Smooth muscle cell (in vitro differentiated cells): ENCODE measurements around the gene C1GALT1. TPM values are rescaled to one million over a fixed set of nuclear protein-coding genes. Genes with fewer than 3 reads are reported as not detected.

Experiments
- DNase-seq: peaks from one replicate; lab custom pipeline; 2025; ENCODE audit not compliant: unreplicated experiment; lab: John Stamatoyannopoulos, UW
- H2AFZ ChIP-seq: fragments of 200-600 bp; sonication (generic); 2 replicates; pipeline ENCODE4 v1.6.0; 2016; ENCODE audit warnings: antibody characterized with exemption, low read depth, mild to moderate bottlenecking
- H3F3A ChIP-seq: fragments of 200-600 bp; sonication (generic); 2 replicates; pipeline ENCODE4 v1.6.0; 2017; ENCODE audit warnings: antibody characterized with exemption, low read depth
- H3K27ac ChIP-seq: fragments of 200-600 bp; sonication (generic); 2 replicates; pipeline ENCODE4 v1.5.1; 2016; ENCODE audit warnings: low read depth, mild to moderate bottlenecking
- H3K27me3 ChIP-seq: fragments of 200-600 bp; sonication (generic); 2 replicates; pipeline ENCODE4 v1.6.1; 2016; ENCODE audit warnings: low read depth, mild to moderate bottlenecking
- H3K36me3 ChIP-seq: fragments of 200-600 bp; sonication (generic); 2 replicates; pipeline ENCODE4 v1.5.1; 2016; ENCODE audit warnings: low read depth
- H3K4me1 ChIP-seq: fragments of 200-600 bp; sonication (generic); 2 replicates; pipeline ENCODE4 v1.5.1; 2016; ENCODE audit warnings: low read depth
- H3K4me2 ChIP-seq: fragments of 200-600 bp; sonication (generic); 2 replicates; pipeline ENCODE4 v1.6.0; 2016; ENCODE audit warnings: mild to moderate bottlenecking
- H3K4me3 ChIP-seq: fragments of 200-600 bp; sonication (generic); 2 replicates; pipeline ENCODE4 v1.5.1; 2016; ENCODE audit warnings: mild to moderate bottlenecking
- H3K79me2 ChIP-seq: fragments of 200-600 bp; sonication (generic); 2 replicates; pipeline ENCODE4 v1.6.0; 2016; ENCODE audit warnings: low read depth, mild to moderate bottlenecking
- H3K9ac ChIP-seq: fragments of 200-600 bp; sonication (generic); 2 replicates; pipeline ENCODE4 v1.6.0; 2016; ENCODE audit warnings: low read depth
- H3K9me3 ChIP-seq: fragments of 200-600 bp; sonication (generic); replicated peaks from 2 replicates; pipeline ENCODE4 v1.5.1; 2016; ENCODE audit warnings: low read depth
- H4K20me1 ChIP-seq: fragments of 200-600 bp; sonication (generic); 2 replicates; pipeline ENCODE4 v1.6.0; 2016; ENCODE audit warnings: low read depth
- WGBS: methylation state at CpG from one replicate; pipeline ENCODE4 v1.1.7; 2016; ENCODE audit warnings: low lambda C conversion rate; 5-methylcytosine and 5-hydroxymethylcytosine counted together
- polyA plus RNA-seq: library from polyadenylated mRNA; unstranded; fragments of >200 nt; fragmentation: Nextera tagmentation; extraction: Ambion mirVana; gene quantifications from 2 replicates; pipeline ENCODE4 v1.2.1, GENCODE V29; 2016
- total RNA-seq: library from RNA; depleted of rRNA; stranded (reverse); fragments of >200 nt; gene quantifications from 2 replicates; pipeline ENCODE4 v1.2.3, GENCODE V29; 2014
- TF ChIP-seq, protein P1 (sequence below): fragments of 200-600 bp; sonication (generic); IDR thresholded peaks from 2 replicates; pipeline ENCODE4 v1.5.1; 2017; ENCODE audit warnings: borderline replicate concordance, mild to moderate bottlenecking, antibody characterized with exemption; ENCODE audit not compliant: insufficient read depth, poor library complexity, severe bottlenecking

The C1GALT1 gene
- total and polyA plus RNA-seq, 2 experiments from 2014 or later = 20.6 to 89.9 TPM

DNA sequence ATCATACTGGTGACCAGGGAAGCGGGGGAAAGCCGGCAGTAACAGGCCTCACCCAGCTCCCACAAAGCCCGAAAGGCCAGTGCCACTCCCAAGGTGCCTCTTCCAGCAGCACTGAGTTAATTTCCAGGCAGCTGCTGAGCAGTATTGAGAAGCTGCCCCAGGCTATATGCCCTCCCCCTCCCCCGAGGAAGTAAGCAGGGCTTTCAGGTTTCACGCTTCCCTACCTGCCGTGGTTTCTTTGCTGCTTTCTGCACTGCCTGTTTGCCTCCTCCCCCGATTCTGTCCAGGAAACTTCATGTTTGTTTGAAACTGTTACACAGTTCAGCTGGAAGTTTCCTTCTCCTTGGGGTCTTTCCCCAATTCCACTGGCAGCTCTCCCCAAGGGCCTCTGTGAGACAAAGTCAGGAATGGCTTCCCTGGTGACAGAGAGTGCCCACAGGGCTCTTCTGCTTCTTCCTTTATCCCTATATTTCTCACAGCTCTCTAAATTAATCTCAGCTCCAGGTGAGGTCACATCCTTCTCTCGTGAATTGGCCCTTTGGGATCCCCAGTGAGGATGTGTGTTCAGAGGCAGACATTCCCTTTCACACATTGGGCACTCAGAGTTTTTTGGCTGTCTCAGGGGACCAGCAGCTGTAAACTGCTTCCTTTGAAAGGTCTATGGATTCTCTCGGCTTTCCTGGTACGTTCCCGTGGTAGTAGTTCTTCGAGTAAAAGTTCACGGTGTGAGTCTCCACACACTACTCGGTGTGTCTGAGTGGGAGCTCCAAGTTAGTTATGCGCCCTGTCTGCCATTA lies 19.4 kb downstream of the C1GALT1 start:
- DNase-seq = no peak
- H3K27ac ChIP-seq = peak overlapping the region; percentile 55
- TF ChIP-seq, protein P1, sequence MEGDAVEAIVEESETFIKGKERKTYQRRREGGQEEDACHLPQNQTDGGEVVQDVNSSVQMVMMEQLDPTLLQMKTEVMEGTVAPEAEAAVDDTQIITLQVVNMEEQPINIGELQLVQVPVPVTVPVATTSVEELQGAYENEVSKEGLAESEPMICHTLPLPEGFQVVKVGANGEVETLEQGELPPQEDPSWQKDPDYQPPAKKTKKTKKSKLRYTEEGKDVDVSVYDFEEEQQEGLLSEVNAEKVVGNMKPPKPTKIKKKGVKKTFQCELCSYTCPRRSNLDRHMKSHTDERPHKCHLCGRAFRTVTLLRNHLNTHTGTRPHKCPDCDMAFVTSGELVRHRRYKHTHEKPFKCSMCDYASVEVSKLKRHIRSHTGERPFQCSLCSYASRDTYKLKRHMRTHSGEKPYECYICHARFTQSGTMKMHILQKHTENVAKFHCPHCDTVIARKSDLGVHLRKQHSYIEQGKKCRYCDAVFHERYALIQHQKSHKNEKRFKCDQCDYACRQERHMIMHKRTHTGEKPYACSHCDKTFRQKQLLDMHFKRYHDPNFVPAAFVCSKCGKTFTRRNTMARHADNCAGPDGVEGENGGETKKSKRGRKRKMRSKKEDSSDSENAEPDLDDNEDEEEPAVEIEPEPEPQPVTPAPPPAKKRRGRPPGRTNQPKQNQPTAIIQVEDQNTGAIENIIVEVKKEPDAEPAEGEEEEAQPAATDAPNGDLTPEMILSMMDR = no peak
- no peak overlapping the region for H3K9ac ChIP-seq
- no peaks in the 10 kb centered on the region for H3K9me3 ChIP-seq
- H3K36me3 ChIP-seq = no peaks in the 10 kb centered on the region
- no peak overlapping the region for H3K4me3 ChIP-seq
- H3K4me1 ChIP-seq = peaks cover 8% of the 10 kb centered on the region
- no peak overlapping the region for H2AFZ ChIP-seq
- 67% methylated on average over 15 of the region's 15 CpGs for whole genome bisulfite sequencing
- peaks cover 79% of the 10 kb centered on the region for H3K79me2 ChIP-seq
- H3F3A ChIP-seq = no peaks in the 10 kb centered on the region
- H3K27me3 ChIP-seq = no peaks in the 10 kb centered on the region
- peak overlapping the region; percentile 31 for H3K4me2 ChIP-seq
- peaks cover 23% of the 10 kb centered on the region for H4K20me1 ChIP-seq

DNA sequence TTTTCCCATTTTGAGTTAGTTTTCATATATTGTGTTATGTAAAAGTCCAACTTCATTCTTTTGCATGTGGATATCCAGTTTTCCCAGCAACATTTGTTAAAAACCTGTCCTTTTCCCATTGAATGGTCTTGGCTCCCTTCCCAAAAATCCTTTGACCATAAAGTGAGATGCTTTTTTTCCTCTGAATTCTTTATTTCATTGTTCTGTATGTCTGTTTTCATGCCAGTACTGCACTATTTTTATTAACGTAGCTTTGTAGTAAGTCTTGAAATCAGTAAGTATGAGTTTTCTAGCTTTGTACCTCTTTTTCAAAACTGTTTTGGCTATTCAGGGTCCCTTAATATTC lies 20.0 kb downstream of the C1GALT1 start:
- H3K9me3 ChIP-seq = no peaks in the 10 kb centered on the region
- H3K9ac ChIP-seq = no peak overlapping the region
- H3K79me2 ChIP-seq = peaks cover 80% of the 10 kb centered on the region
- peaks cover 8% of the 10 kb centered on the region for H3K4me1 ChIP-seq
- DNase-seq = no peak
- WGBS = 97% methylated on average over 1 of the region's 1 CpG
- no peak overlapping the region for H2AFZ ChIP-seq
- H3K27ac ChIP-seq = no peak overlapping the region
- TF ChIP-seq, protein P1 = no peak
- H3K4me3 ChIP-seq = no peak overlapping the region
- no peaks in the 10 kb centered on the region for H3F3A ChIP-seq
- no peak overlapping the region for H3K4me2 ChIP-seq
- peaks cover 25% of the 10 kb centered on the region for H4K20me1 ChIP-seq
- no peaks in the 10 kb centered on the region for H3K36me3 ChIP-seq
- H3K27me3 ChIP-seq = no peaks in the 10 kb centered on the region

DNA sequence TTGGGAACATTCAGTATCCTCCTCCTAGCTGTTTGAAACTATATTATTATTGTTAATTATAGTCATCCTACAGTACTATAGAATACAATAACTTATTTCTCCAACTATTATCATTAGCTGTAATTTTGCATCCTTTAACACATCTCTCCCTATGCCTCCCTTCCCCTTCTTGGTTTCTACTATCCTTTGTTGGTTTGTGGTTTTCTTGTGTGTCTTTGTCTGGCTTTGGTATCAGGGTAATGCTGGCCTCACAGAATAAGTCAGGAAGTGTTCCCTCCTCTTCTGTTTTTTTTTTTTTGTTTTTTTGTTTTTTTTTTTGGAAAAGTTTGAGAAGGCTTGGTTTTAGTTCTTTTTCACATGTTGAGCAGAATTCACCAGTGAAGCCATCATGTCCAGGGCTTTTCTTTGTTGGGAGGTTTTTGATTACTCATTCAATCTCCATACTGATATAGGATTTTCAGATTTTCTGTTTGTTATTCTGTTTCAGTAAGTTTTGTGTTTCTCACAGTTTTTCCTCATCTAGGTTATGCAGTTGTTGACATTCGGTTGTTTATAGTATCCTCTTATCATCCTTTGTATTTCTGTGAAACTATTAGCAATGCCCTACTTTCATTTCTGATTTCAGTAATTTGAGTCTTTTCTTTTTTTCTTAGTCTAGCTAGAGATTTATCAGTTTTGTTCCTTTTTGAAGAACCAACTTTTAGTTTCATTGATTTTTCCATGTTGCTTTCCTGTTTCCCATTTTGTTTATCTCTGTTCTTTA lies 21.6 kb downstream of the C1GALT1 start:
- no peak for DNase-seq
- TF ChIP-seq, protein P1 = no peak
- Histone ChIP-seq H3K4me3 (no peak overlapping the region), H3K4me1 (peaks cover 8% of the 10 kb centered on the region), H3K4me2 (no peak overlapping the region), H2AFZ (no peak overlapping the region), H3K36me3 (no peaks in the 10 kb centered on the region), H3K79me2 (peaks cover 86% of the 10 kb centered on the region), H3K27me3 (no peaks in the 10 kb centered on the region), H3K9me3 (no peaks in the 10 kb centered on the region), H4K20me1 (peaks cover 31% of the 10 kb centered on the region), H3F3A (no peaks in the 10 kb centered on the region), H3K9ac (no peak overlapping the region), H3K27ac (no peak overlapping the region)
- 91% methylated on average over 1 of the region's 1 CpG for WGBS
